ENCODE results near the gene VIT. TPM values are rescaled to one million over a fixed set of nuclear protein-coding genes. Genes with fewer than 3 reads are reported as not detected.
A peak's percentile ranks its signal among the peaks of the same experiment; 100 is the strongest.

VIT gene
- total and polyA plus RNA-seq, 2 experiments from 2014 or later = not detected

DNA sequence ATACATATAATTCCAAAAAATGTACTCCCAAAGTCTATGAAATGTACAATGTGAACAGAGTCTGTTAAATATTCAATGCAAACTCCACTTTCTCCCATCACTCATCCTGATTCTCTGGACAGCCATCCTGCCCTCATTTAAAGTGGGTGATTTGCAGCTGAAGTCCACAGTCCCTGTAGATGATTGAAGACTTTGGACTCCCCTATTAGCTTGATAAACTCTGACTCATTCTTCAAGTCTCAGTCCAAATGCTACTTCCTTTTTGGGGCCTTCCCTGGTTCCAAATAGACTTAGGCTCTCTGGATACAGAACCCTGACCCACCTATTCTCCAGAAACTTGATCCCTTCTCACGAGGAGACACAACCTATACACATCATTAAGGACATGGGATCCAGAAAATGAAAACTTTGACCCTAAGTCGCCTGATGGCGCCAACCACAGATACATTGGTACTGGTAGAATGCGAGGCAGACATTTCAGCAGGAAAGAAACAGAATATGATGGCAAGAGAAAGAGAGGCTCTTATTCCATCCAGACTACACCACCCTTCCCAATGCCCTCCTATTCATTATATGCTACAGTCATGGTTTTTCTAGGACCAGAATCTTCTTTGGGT lies 122.7 kb downstream of the VIT start:
- H3K9me3 Mint-ChIP-seq = no peaks in the 10 kb centered on the region
- Histone ChIP-seq H4K20me1 (replicated peaks; ENCODE audit: insufficient read depth) (no peaks in the 10 kb centered on the region), H3F3A (replicated peaks; ENCODE audit: low read depth) (no peaks in the 10 kb centered on the region), H2AFZ (0 out of 2 replicates have a peak overlapping the region, but pooled peaks have one; percentile 39), H3K36me3 (ENCODE audit: insufficient read depth) (no peaks in the 10 kb centered on the region), H3K4me2 (no peak overlapping the region), H3K4me3 (no peak overlapping the region), H3K9me2 (ENCODE audit: insufficient read depth) (peaks cover 10% of the 10 kb centered on the region; the same call in 1 of the 2 replicates), H3K27me3 (ENCODE audit: insufficient read depth) (no peaks in the 10 kb centered on the region), H3K79me2 (replicated peaks; ENCODE audit: insufficient read depth) (no peaks in the 10 kb centered on the region), H3K27ac (ENCODE audit: low read depth) (no peak overlapping the region), H3K4me1 (ENCODE audit: insufficient read depth) (peaks cover 10% of the 10 kb centered on the region)
- TF ChIP-seq, protein P1, sequence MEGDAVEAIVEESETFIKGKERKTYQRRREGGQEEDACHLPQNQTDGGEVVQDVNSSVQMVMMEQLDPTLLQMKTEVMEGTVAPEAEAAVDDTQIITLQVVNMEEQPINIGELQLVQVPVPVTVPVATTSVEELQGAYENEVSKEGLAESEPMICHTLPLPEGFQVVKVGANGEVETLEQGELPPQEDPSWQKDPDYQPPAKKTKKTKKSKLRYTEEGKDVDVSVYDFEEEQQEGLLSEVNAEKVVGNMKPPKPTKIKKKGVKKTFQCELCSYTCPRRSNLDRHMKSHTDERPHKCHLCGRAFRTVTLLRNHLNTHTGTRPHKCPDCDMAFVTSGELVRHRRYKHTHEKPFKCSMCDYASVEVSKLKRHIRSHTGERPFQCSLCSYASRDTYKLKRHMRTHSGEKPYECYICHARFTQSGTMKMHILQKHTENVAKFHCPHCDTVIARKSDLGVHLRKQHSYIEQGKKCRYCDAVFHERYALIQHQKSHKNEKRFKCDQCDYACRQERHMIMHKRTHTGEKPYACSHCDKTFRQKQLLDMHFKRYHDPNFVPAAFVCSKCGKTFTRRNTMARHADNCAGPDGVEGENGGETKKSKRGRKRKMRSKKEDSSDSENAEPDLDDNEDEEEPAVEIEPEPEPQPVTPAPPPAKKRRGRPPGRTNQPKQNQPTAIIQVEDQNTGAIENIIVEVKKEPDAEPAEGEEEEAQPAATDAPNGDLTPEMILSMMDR (conservative IDR thresholded peaks at IDR 0.05; ENCODE audit: low read depth in 2 of 2) = peak; percentile 60 to 78
- TF ChIP-seq ZNF331 (CRISPR knock-in tag; IDR thresholded peaks at IDR 0.05; ENCODE audit: low read depth) (no peak), EZH2 (IDR thresholded peaks at IDR 0.05; ENCODE audit: low read depth, unreplicated experiment) (no peak), EZH2phosphoT487 (IDR thresholded peaks at IDR 0.05; ENCODE audit: unreplicated experiment) (no peak), ZNF114 (CRISPR knock-in tag; IDR thresholded peaks at IDR 0.05) (no peak), STAT1 (IDR thresholded peaks at IDR 0.05; ENCODE audit: unreplicated experiment) (no peak)
- TF ChIP-seq, protein P2, sequence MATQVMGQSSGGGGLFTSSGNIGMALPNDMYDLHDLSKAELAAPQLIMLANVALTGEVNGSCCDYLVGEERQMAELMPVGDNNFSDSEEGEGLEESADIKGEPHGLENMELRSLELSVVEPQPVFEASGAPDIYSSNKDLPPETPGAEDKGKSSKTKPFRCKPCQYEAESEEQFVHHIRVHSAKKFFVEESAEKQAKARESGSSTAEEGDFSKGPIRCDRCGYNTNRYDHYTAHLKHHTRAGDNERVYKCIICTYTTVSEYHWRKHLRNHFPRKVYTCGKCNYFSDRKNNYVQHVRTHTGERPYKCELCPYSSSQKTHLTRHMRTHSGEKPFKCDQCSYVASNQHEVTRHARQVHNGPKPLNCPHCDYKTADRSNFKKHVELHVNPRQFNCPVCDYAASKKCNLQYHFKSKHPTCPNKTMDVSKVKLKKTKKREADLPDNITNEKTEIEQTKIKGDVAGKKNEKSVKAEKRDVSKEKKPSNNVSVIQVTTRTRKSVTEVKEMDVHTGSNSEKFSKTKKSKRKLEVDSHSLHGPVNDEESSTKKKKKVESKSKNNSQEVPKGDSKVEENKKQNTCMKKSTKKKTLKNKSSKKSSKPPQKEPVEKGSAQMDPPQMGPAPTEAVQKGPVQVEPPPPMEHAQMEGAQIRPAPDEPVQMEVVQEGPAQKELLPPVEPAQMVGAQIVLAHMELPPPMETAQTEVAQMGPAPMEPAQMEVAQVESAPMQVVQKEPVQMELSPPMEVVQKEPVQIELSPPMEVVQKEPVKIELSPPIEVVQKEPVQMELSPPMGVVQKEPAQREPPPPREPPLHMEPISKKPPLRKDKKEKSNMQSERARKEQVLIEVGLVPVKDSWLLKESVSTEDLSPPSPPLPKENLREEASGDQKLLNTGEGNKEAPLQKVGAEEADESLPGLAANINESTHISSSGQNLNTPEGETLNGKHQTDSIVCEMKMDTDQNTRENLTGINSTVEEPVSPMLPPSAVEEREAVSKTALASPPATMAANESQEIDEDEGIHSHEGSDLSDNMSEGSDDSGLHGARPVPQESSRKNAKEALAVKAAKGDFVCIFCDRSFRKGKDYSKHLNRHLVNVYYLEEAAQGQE (IDR thresholded peaks at IDR 0.05; ENCODE audit: unreplicated experiment) = no peak
- peaks cover 10% of the 10 kb centered on the region for H3K4me1 Mint-ChIP-seq
- no peak overlapping the region for H3K4me3 Mint-ChIP-seq
- H3K27ac Mint-ChIP-seq = no peak overlapping the region
- no peaks in the 10 kb centered on the region for H3K36me3 Mint-ChIP-seq (ENCODE audit: low read depth)
- ATAC-seq (peak; percentile 58), DNase-seq (ENCODE audit: low spot score) (peak; percentile 61)
- no peaks in the 10 kb centered on the region for H3K27me3 Mint-ChIP-seq (ENCODE audit: insufficient read depth, low read depth, poor library complexity)

DNA sequence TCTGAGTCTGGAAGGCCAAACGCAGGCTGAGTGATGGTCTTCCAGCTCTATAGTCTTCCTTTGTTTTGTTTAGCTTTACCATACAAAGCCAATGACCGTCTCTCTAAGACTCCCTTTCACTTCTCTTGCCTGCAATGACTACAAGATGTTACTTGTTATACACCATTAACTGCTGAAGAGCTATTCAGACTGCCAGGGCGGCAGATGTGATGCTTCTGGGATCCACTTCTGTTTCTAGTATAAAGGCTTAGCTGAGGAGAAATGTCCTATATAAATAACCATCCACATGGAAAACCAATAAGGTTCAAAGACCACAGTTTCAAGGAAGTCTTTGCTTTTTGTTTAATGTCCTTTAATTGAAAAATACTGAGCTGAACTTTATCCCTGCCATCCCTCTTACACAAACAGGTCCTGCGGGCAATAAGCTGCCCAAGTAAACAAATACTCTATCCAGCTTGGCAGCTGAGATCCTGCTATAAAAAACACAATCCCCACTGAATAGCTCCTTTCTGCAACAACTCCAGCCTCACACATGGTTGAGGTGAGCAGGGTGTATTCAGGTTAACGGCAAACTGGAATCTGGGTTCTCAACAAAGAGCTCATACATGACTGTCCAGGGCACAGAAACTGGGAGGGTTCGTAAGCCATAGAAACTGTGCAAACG lies 124.6 kb downstream of the VIT start:
- Histone ChIP-seq H3K4me2 (no peak overlapping the region), H3K9me2 (ENCODE audit: insufficient read depth) (peaks cover 10% of the 10 kb centered on the region; the same call in 1 of the 2 replicates), H3K4me3 (no peak overlapping the region), H2AFZ (peak overlapping the region; percentile 82; the same call in 1 of the 2 replicates), H3K79me2 (replicated peaks; ENCODE audit: insufficient read depth) (no peaks in the 10 kb centered on the region), H4K20me1 (replicated peaks; ENCODE audit: insufficient read depth) (no peaks in the 10 kb centered on the region), H3K36me3 (ENCODE audit: insufficient read depth) (no peaks in the 10 kb centered on the region), H3F3A (replicated peaks; ENCODE audit: low read depth) (peaks cover 3% of the 10 kb centered on the region; the same call in 1 of the 2 replicates), H3K27me3 (ENCODE audit: insufficient read depth) (no peaks in the 10 kb centered on the region), H3K4me1 (ENCODE audit: insufficient read depth) (peaks cover 15% of the 10 kb centered on the region), H3K27ac (ENCODE audit: low read depth) (no peak overlapping the region)
- no peaks in the 10 kb centered on the region for H3K9me3 Mint-ChIP-seq
- H3K4me1 Mint-ChIP-seq = peaks cover 14% of the 10 kb centered on the region
- DNase-seq (ENCODE audit: low spot score) (no peak), ATAC-seq (no peak)
- H3K4me3 Mint-ChIP-seq = no peak overlapping the region
- no peaks in the 10 kb centered on the region for H3K36me3 Mint-ChIP-seq (ENCODE audit: low read depth)
- no peaks in the 10 kb centered on the region for H3K27me3 Mint-ChIP-seq (ENCODE audit: insufficient read depth, low read depth, poor library complexity)
- no peak overlapping the region for H3K27ac Mint-ChIP-seq
- no peak for TF ChIP-seq ZNF331 (CRISPR knock-in tag; IDR thresholded peaks at IDR 0.05; ENCODE audit: low read depth)
- TF ChIP-seq, protein P1 (conservative IDR thresholded peaks at IDR 0.05; ENCODE audit: low read depth in 2 of 2) = no peak

Data from GM23338 (cell line).